GM12865 (cell line): ENCODE measurements around the gene GLCCI1.
A peak's percentile ranks its signal among the peaks of the same experiment; 100 is the strongest.

Experiments
- DNase-seq: peaks from one replicate; pipeline ENCODE4 v3.0.0; 2010; ENCODE audit warnings: low read depth
- H3K4me3 ChIP-seq: 2 replicates; pipeline ENCODE4 v1.5.1; 2011; ENCODE audit warnings: mild to moderate bottlenecking, low read depth, low read length, control low read depth
- TF ChIP-seq, protein P1 (sequence below): IDR thresholded peaks from 2 replicates; pipeline ENCODE4 v1.5.1; 2011; ENCODE audit warnings: low read length, control low read depth, low read depth, inconsistent platforms; ENCODE audit not compliant: insufficient read depth; ENCODE audit errors: missing control alignments

Gene GLCCI1

DNA sequence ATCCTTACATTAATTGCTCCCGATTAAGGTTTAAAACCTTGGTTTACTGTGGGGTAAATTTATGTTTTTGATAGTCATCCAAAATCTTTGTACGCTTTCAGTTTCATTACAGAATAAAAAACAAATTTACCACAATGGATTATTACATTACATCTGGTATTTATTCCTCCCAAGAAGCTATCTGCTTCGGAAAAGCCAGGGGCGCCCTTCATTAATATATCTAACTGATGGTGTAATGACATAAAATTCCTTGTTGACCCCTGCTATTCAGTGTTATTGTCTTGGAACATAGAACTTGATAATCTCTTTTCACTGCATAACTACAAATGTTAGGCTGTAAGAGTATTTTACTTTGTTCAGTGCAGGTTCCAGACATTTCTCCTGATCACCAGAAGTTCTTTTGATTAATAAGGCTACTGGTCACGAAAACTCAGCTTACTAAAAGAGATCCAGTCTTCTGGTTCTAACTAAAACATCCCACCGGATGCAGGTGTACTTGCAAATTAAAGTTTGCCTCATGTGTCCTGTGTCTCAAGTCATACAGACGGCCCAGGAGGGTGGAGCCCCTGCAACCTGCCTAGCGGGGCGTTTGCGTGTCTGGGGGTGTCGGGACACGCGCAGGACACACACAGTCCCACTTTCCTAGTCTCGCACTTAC is 581 bp upstream of the GLCCI1 start:
- no peak for DNase-seq
- TF ChIP-seq, protein P1, sequence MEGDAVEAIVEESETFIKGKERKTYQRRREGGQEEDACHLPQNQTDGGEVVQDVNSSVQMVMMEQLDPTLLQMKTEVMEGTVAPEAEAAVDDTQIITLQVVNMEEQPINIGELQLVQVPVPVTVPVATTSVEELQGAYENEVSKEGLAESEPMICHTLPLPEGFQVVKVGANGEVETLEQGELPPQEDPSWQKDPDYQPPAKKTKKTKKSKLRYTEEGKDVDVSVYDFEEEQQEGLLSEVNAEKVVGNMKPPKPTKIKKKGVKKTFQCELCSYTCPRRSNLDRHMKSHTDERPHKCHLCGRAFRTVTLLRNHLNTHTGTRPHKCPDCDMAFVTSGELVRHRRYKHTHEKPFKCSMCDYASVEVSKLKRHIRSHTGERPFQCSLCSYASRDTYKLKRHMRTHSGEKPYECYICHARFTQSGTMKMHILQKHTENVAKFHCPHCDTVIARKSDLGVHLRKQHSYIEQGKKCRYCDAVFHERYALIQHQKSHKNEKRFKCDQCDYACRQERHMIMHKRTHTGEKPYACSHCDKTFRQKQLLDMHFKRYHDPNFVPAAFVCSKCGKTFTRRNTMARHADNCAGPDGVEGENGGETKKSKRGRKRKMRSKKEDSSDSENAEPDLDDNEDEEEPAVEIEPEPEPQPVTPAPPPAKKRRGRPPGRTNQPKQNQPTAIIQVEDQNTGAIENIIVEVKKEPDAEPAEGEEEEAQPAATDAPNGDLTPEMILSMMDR, result no peak
- peak overlapping the region; percentile 86 for H3K4me3 ChIP-seq

DNA sequence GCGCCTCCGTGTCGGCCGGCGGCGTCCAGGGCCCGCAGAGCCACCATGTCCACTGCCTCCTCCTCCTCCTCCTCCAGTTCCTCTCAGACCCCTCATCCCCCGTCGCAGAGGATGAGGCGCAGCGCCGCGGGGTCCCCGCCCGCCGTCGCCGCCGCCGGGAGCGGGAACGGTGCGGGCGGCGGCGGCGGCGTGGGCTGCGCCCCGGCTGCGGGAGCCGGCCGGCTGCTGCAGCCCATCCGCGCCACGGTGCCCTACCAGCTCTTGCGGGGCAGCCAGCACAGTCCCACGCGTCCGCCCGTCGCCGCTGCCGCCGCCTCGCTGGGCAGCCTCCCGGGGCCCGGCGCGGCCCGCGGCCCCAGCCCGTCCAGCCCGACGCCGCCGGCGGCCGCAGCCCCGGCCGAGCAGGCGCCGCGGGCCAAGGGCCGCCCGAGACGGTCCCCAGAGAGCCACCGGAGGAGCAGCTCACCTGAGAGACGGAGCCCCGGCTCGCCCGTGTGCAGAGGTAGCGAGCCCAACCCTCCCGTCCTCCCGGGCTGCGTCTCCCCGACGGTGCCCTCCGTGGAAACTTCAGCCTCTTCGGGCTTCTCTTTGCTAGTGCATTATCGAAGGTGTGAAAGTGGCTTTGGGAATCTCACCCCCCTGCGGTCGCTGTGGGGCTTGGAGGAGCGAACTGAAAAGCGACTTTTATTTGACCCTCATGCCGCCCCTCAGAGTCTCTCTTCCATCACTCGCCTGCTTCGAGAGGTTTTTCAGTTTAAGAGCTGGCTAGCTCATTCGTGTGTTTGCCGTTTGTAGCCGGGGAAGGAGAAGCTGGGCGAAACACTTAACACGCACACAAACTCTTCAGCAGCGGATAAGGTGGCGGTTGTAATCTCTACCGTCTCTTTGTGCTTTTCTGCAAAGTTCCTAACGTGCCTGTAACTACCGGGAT is 975 bp downstream of the GLCCI1 start:
- peak; percentile 58 for DNase-seq
- TF ChIP-seq, protein P1, result no peak
- peak overlapping the region; percentile 97 for H3K4me3 ChIP-seq

DNA sequence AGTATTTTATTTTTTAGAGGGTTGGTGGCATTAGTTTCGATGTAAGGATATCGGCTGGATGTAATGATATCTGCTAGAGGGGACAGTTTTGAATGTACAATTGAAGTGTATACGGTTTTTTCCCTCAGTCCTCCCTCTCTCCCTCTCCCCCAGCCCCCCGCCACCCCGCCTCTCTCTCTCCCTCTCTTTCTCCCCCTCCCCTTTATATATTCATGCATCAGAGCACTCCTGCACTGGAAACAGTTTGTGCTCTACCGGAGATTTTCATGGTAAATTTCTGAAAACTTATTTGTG is 1.6 kb downstream of the GLCCI1 start:
- no peak for DNase-seq
- TF ChIP-seq, protein P1, result no peak
- peak overlapping the region; percentile 97 for H3K4me3 ChIP-seq

DNA sequence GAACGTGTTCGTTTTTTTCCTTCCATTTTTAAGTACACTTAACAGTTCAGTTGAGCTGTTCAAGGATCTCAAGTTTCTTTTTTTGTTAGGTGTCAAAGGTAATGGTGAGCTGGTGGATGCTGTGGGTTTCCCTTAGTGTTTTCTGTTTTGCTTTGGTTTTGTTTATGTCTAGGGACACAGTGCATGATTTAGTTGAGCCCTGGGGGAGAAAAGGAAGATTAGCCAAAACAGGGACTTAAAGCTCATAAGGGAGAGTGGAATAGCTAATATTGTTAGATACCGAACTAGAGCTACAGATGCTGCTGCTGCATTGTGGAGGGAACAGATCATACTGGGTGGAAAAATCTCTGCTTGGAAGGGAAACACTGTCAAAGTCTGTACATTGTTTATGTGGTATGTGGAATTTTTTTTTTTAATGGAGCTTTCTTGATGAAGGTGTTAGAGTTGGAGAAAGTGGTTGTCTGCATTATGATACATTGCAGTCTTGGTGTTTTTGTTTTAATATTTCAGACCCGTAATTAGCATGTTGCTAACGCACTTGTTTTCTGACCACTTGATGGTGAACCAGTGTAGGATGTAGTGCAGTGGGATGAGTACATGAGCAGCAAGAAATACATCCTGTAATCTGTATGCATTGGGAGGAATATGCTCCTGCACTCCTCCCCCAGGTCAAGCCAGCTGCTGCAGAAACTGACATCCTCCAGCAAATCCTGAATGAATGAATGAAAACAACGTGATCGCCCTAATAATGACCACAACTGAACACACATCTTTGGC is 2.1 kb downstream of the GLCCI1 start:
- H3K4me3 ChIP-seq, result peak overlapping the region; percentile 97
- TF ChIP-seq, protein P1, result no peak
- DNase-seq, result peak; percentile 45

DNA sequence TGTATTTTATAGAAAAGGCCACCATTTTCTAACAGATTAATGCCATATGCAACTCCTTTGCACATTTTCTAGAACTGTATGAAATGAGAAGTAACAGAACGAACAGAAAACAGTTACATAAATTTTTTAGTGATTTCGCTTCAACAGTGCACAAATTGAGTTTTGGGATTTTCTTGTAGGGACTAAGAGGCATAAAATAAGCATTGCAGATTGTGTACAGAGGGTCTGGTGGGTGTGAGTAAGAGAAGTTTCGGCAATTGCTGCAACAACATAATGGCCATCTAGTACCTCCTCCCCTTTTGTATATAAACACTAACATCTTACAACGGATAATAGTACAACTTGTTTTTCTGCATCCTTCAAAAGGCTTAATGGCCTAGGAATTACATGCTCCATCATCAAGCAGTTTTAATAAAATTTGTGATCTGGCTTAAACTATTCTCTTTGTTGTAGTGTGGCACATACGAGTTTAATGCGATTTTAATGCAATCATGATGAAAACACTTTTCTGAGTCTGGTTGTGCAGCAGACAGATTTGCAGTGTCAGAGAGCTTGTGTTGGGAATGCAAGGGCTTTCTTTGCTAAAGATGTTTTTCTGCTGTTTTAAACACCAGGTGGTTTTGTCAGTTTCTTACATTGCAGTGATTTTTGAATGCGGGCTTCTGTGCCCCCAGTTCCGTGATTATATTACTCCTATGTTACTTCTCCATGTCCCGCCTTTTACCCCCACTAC is 2.9 kb downstream of the GLCCI1 start:
- no peak for DNase-seq
- TF ChIP-seq, protein P1, result no peak
- H3K4me3 ChIP-seq, result peak overlapping the region; percentile 97

DNA sequence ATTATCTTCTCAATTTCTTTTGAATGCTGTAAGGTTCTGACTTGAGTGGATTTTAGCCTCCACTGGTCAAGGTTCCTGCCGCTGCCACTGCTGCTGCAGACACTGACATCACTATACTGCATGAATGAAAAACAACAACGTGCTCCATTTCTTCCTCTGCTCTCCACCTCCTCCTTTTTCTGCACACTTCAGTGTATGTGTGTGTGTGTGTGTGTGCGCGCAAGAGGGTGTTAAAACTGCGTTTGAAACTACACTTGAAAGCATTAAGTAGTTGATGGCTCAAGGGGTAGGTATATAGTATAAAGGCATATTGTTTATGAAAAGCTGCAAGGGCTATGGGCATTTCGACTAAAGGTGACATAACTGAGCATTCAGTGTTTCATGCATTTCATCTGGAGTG is 3.5 kb downstream of the GLCCI1 start:
- TF ChIP-seq, protein P1, result no peak
- peak; percentile 48 for DNase-seq
- peak overlapping the region; percentile 97 for H3K4me3 ChIP-seq
